Body of pancreas (tissue), 4 donors: ENCODE measurements around the gene PSME4. TPM values are rescaled to one million over a fixed set of nuclear protein-coding genes. Genes with fewer than 3 reads are reported as not detected.
"Not testable (repeated sequence)": the region's sequence is repeated elsewhere in the genome, so short reads cannot be mapped to it uniquely, and the experiment has no call there.

ENCODE experiments used
- ATAC-seq: fragments of 150-250 bp; one replicate; pipeline ENCODE4 v1.9.1; 2016
- DNase-seq, 4 donors: peaks; one replicate each; pipeline ENCODE4 v3.0.0-alpha.2; 2019
- H3K27ac ChIP-seq, 4 donors: fragments of 200-600 bp; sonication (generic); 1 replicate in 3 of 4; 2 replicates in 1 of 4; pipeline versions ENCODE4 v1.5.1 to v1.6.1; 2016 to 2019; ENCODE audit warnings: mild to moderate bottlenecking in 1 of 4, mixed read lengths in 1 of 4, moderate library complexity in 1 of 4
- H3K27me3 ChIP-seq, 2 donors: fragments of 200-600 bp; sonication (generic); one replicate each; pipeline ENCODE4 v1.6.0; 2016; ENCODE audit warnings: mild to moderate bottlenecking in 1 of 2
- H3K36me3 ChIP-seq, 2 donors: fragments of 200-600 bp; sonication (generic); replicated peaks in 1 of 2; 2 replicates each; pipeline ENCODE4 v1.5.1; 2016; ENCODE audit warnings: low read depth in 2 of 2; ENCODE audit not compliant: insufficient read depth in 1 of 2
- H3K4me1 ChIP-seq: fragments of 200-600 bp; sonication (generic); one replicate; pipeline ENCODE4 v1.6.0; 2016
- H3K4me3 ChIP-seq, 2 donors: fragments of 200-600 bp; sonication (generic); 1 replicate in 1 of 2; 2 replicates in 1 of 2; pipeline ENCODE4 v1.5.1; 2016 to 2019
- H3K9me3 ChIP-seq, 3 donors: fragments of 200-600 bp; sonication (generic); 1 replicate in 2 of 3; 2 replicates in 1 of 3; pipeline ENCODE4 v1.5.1; 2016
- POLR2A ChIP-seq, 3 donors: fragments of 450-650 bp; IDR thresholded peaks; one replicate each; pipeline ENCODE4 v1.6.1; 2016; ENCODE audit warnings: antibody characterized with exemption in 3 of 3, mild to moderate bottlenecking in 2 of 3
- WGBS, 2 donors: methylation state at CpG; one replicate each; pipeline ENCODE4 v1.1.5; 2017; 5-methylcytosine and 5-hydroxymethylcytosine counted together
- intact Hi-C: fragments of 100-400 bp; cut with DNase I; formaldehyde crosslinking; loops from one replicate; pipeline ENCODE4 v1.15.1; 2023
- total RNA-seq, 2 donors: library from RNA; depleted of rRNA; stranded (reverse); fragments of >200 nt; gene quantifications; one replicate each; pipeline ENCODE4 v1.1.0, GENCODE V29; 2016
- TF ChIP-seq, protein P1 (sequence below), 7 experiments: fragments of 450-650 bp in 4 of 7; fragments of 200-600 bp in 3 of 7; sonication (generic) in 3 of 7; IDR thresholded peaks; one replicate each; pipeline ENCODE4 v1.5.1; 2016 to 2019; ENCODE audit warnings: antibody characterized with exemption in 7 of 7

The PSME4 gene
- total RNA-seq, 2 donors from 2014 or later: 19.1 to 28.0 TPM

DNA sequence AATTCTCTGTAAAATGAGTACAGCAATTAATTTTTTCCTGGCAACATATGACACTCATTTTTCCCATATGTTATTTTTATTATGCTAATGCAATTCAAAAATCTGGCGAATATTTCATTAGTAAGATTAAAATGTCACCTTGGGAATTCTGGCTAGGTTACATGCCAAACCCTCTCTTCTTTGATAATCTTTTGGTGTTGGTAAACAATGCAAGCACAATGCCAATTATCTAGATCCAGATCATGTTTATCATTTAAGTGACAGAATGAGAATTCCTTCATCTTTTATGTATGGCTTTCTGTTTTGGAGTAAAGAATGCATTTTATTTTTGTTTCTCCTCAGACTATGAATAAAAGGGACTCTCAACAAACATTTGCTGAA, 144.8 kb downstream of the PSME4 start:
- H3K27me3 ChIP-seq: no peaks in the 10 kb centered on the region
- no peaks in the 10 kb centered on the region for H3K36me3 ChIP-seq
- no peaks in the 10 kb centered on the region for H3K9me3 ChIP-seq
- no peak for TF ChIP-seq POLR2A (IDR thresholded peaks at IDR 0.05)
- TF ChIP-seq, protein P1, sequence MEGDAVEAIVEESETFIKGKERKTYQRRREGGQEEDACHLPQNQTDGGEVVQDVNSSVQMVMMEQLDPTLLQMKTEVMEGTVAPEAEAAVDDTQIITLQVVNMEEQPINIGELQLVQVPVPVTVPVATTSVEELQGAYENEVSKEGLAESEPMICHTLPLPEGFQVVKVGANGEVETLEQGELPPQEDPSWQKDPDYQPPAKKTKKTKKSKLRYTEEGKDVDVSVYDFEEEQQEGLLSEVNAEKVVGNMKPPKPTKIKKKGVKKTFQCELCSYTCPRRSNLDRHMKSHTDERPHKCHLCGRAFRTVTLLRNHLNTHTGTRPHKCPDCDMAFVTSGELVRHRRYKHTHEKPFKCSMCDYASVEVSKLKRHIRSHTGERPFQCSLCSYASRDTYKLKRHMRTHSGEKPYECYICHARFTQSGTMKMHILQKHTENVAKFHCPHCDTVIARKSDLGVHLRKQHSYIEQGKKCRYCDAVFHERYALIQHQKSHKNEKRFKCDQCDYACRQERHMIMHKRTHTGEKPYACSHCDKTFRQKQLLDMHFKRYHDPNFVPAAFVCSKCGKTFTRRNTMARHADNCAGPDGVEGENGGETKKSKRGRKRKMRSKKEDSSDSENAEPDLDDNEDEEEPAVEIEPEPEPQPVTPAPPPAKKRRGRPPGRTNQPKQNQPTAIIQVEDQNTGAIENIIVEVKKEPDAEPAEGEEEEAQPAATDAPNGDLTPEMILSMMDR (IDR thresholded peaks at IDR 0.05): no peak
- no peak overlapping the region for H3K4me3 ChIP-seq
- intact Hi-C loops: no loop called here
- peaks cover 14% of the 10 kb centered on the region for H3K4me1 ChIP-seq
- no peak for DNase-seq
- 39 to 46% methylated on average over 1 of the region's 1 CpG for WGBS, 2 donors
- ATAC-seq: no peak
- H3K27ac ChIP-seq: peak overlapping the region in 3 of 4 donors; percentile 25 to 44 (median 33)

DNA sequence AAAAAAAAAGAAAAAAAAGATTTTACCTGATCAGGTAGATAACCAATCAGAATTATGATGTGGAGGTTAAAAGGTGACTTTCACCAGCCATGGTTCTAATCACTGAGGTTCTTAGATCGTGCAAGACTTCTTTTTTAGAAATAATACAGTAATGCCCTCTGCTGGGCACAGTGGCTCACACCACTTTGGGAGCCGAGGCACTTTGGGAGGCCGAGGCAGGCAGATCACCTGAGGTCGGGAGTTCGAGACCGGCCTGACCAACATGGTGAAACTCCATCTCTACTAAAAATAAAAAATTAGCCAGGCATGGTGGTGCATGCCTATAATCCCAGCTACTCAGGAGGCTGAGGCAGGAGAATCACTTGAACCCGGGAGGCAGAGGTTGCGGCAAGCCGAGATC, 147.2 kb downstream of the PSME4 start:
- H3K9me3 ChIP-seq, H3K36me3 ChIP-seq, H3K4me3 ChIP-seq, H3K27me3 ChIP-seq, DNase-seq, ATAC-seq, H3K27ac ChIP-seq, intact Hi-C loops: not testable (repeated sequence)
- WGBS, 2 donors: 90% methylated on average over 9 of the region's 9 CpGs
- H3K4me1 ChIP-seq: peaks cover 14% of the 10 kb centered on the region

DNA sequence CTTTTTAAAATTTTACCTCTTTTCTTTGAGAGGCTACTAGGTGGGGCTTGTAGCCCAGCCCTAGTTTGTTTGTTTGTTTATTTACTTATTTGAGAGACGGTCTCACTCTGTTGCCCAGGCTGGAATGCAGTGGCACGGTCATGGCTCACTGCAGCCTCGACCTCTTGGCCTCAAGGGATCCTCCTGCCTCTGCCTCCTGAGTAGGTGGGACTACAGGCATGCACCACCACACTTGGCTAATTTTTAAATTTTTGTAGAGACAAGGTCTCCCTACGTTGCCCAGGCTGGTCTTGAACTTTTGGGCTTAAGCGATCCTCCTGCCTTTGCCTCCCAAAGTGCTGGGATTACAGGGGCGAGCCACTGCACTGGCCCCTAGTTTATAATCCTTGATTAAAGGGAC, 149.0 kb downstream of the PSME4 start:
- TF ChIP-seq, protein P1 (IDR thresholded peaks at IDR 0.05): no peak
- no peak for TF ChIP-seq POLR2A (IDR thresholded peaks at IDR 0.05)
- H3K27me3 ChIP-seq: no peaks in the 10 kb centered on the region
- H3K27ac ChIP-seq: no peak overlapping the region
- DNase-seq (no peak), ATAC-seq (no peak)
- no peak overlapping the region for H3K4me3 ChIP-seq
- WGBS, 2 donors: 88 to 92% methylated on average over 6 of the region's 6 CpGs
- H3K36me3 ChIP-seq: peaks cover 0 to 2% of the 10 kb centered on the region in 2 donors
- H3K4me1 ChIP-seq: peaks cover 10% of the 10 kb centered on the region
- intact Hi-C loops: no loop called here
- H3K9me3 ChIP-seq: no peaks in the 10 kb centered on the region

DNA sequence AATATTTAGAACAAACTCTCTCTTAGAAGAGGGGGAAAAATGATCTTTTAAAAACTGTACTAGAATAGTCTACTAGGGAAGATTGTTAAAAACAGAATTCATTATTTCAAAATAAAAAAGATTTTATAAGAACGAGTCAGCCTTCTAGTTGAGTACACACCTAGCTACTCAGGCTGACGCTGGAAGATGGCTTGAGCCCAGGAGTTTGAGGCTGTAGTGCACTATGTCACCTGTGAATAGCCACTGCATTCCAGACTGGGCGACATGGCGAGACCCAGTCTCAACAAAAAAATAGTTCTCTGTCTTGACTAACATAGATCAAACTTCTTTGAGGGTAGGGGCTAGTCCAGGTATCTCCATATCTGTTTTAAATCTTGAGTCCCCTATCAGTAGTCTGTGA, 150.1 kb downstream of the PSME4 start:
- no peak for TF ChIP-seq POLR2A (IDR thresholded peaks at IDR 0.05)
- Histone ChIP-seq H3K4me1 (peaks cover 1% of the 10 kb centered on the region), H3K27ac (no peak overlapping the region), H3K36me3 (peaks cover 0 to 5% of the 10 kb centered on the region in 2 donors), H3K27me3 (no peaks in the 10 kb centered on the region), H3K9me3 (no peaks in the 10 kb centered on the region), H3K4me3 (no peak overlapping the region)
- intact Hi-C loops: no loop called here
- WGBS, 2 donors: 87 to 91% methylated on average over 4 of the region's 4 CpGs
- ATAC-seq: no peak
- DNase-seq: no peak

DNA sequence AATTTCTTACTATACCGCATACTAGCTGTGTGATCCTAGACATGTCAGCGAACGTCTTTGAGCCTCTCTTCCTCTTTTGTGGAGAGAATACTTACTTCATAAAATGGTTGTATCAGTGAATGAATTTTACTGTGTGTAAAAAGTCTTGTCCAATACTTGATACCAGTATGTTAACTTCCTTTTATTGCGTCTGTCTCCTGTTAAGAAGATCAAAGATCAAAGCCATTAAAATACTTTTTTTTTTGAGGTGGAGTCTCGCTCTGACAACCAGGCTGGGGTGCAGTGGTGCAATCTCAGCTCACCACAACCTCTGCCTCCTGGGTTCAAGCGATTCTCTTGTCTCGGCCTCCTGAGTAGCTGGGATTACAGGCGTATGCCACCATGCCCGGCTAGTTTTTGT, 150.7 kb downstream of the PSME4 start:
- ATAC-seq (no peak), DNase-seq (no peak)
- intact Hi-C loops: no loop called here
- Histone ChIP-seq H3K36me3 (peaks cover 0 to 5% of the 10 kb centered on the region in 2 donors), H3K4me1 (no peaks in the 10 kb centered on the region), H3K27ac (no peak overlapping the region), H3K9me3 (no peaks in the 10 kb centered on the region), H3K27me3 (no peaks in the 10 kb centered on the region), H3K4me3 (no peak overlapping the region)
- WGBS, 2 donors: 87 to 92% methylated on average over 9 of the region's 9 CpGs
- TF ChIP-seq, protein P1 (IDR thresholded peaks at IDR 0.05): no peak
- TF ChIP-seq POLR2A (IDR thresholded peaks at IDR 0.05): no peak

DNA sequence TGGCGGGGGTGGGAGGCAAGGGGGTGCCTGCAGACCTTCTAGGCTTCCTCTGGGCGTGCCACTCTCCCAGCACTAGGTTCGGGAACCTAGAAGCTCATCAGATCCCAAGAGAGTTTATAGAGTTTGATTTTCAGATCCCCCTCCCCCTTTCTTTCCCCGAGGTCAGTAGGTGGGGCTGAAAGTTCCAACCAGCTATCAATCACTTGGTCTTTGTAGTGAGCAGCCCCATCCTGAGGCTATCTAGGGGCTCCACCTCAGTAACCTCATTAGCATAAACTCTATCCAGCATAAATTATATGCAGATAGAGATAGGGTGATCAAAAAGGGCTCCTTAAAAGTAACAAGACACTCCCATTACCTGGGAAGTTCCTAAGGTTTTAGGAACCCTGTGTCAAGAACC, 151.2 kb downstream of the PSME4 start:
- no peaks in the 10 kb centered on the region for H3K4me1 ChIP-seq
- H3K27me3 ChIP-seq: no peaks in the 10 kb centered on the region
- no peak overlapping the region for H3K4me3 ChIP-seq
- intact Hi-C loops: no loop called here
- no peak for ATAC-seq
- H3K36me3 ChIP-seq: peaks cover 0 to 5% of the 10 kb centered on the region in 2 donors
- TF ChIP-seq, protein P1 (IDR thresholded peaks at IDR 0.05): no peak
- TF ChIP-seq POLR2A (IDR thresholded peaks at IDR 0.05): no peak
- no peaks in the 10 kb centered on the region for H3K9me3 ChIP-seq
- H3K27ac ChIP-seq: no peak overlapping the region
- DNase-seq: no peak
- 64 to 86% methylated on average over 2 to 4 of the region's 4 CpGs for WGBS, 2 donors
